HEK293 (cell line): ENCODE measurements around the gene DUSP15.
A peak's percentile ranks its signal among the peaks of the same experiment; 100 is the strongest.

Experiments
- BCL6B ChIP-seq: fragments of 450-650 bp; formaldehyde crosslinking; IDR thresholded peaks from 2 replicates; pipeline ENCODE4 v1.5.1; 2017; ENCODE audit warnings: missing biosample characterization, missing genetic modification characterization
- GFI1B ChIP-seq: fragments of 450-650 bp; formaldehyde crosslinking; IDR thresholded peaks from 2 replicates; pipeline ENCODE4 v1.5.1; 2016; ENCODE audit warnings: missing biosample characterization, missing genetic modification characterization
- GLI4 ChIP-seq: fragments of 450-650 bp; formaldehyde crosslinking; IDR thresholded peaks from 2 replicates; pipeline ENCODE4 v1.5.1; 2016; ENCODE audit warnings: missing biosample characterization, missing genetic modification characterization
- HOXA7 ChIP-seq: sonication (generic); formaldehyde crosslinking; IDR thresholded peaks from 2 replicates; pipeline ENCODE4 v1.8.1; 2022; ENCODE audit warnings: missing genetic modification reagents, borderline replicate concordance
- KLF17 ChIP-seq: fragments of 450-650 bp; formaldehyde crosslinking; IDR thresholded peaks from 2 replicates; pipeline ENCODE4 v1.5.1; 2016; ENCODE audit warnings: missing biosample characterization, missing genetic modification characterization
- KLF8 ChIP-seq: fragments of 450-650 bp; formaldehyde crosslinking; IDR thresholded peaks from 2 replicates; pipeline ENCODE4 v1.5.1; 2016; ENCODE audit warnings: missing biosample characterization, missing genetic modification characterization
- KLF9 ChIP-seq: fragments of 450-650 bp; formaldehyde crosslinking; IDR thresholded peaks from 2 replicates; pipeline ENCODE4 v1.5.1; 2016; ENCODE audit warnings: missing biosample characterization, missing genetic modification characterization, low read depth
- PRDM2 ChIP-seq: fragments of 450-650 bp; formaldehyde crosslinking; IDR thresholded peaks from 2 replicates; pipeline ENCODE4 v1.5.1; 2016; ENCODE audit warnings: missing biosample characterization, missing genetic modification characterization, borderline replicate concordance
- TRIM28 ChIP-seq: IDR thresholded peaks from 2 replicates; pipeline ENCODE4 v1.6.1; 2011; ENCODE audit warnings: low read length, control low read depth, borderline replicate concordance
- YY2 ChIP-seq: fragments of 450-650 bp; formaldehyde crosslinking; IDR thresholded peaks from 2 replicates; pipeline ENCODE4 v1.5.1; 2016; ENCODE audit warnings: missing biosample characterization, missing genetic modification characterization
- ZBTB17 ChIP-seq: fragments of 450-650 bp; formaldehyde crosslinking; IDR thresholded peaks from 2 replicates; pipeline ENCODE4 v1.5.1; 2016; ENCODE audit warnings: missing biosample characterization, missing genetic modification characterization
- ZBTB49 ChIP-seq: fragments of 450-650 bp; formaldehyde crosslinking; IDR thresholded peaks from 2 replicates; pipeline ENCODE4 v1.5.1; 2016; ENCODE audit warnings: missing biosample characterization, missing genetic modification characterization, low read depth
- ZFP69B ChIP-seq: fragments of 450-650 bp; formaldehyde crosslinking; IDR thresholded peaks from 2 replicates; pipeline ENCODE4 v1.5.1; 2016; ENCODE audit warnings: missing biosample characterization, missing genetic modification characterization
- ZNF121 ChIP-seq: fragments of 450-650 bp; formaldehyde crosslinking; IDR thresholded peaks from 2 replicates; pipeline ENCODE4 v1.5.1; 2016; ENCODE audit warnings: missing biosample characterization, missing genetic modification characterization
- ZNF132 ChIP-seq: fragments of 450-650 bp; formaldehyde crosslinking; IDR thresholded peaks from 2 replicates; pipeline ENCODE4 v1.5.1; 2017; ENCODE audit warnings: missing biosample characterization, missing genetic modification characterization, borderline replicate concordance
- ZNF146 ChIP-seq: fragments of 450-650 bp; formaldehyde crosslinking; IDR thresholded peaks from 2 replicates; pipeline ENCODE4 v1.5.1; 2016; ENCODE audit warnings: missing biosample characterization, missing genetic modification characterization
- ZNF169 ChIP-seq: fragments of 450-650 bp; formaldehyde crosslinking; IDR thresholded peaks from 2 replicates; pipeline ENCODE4 v1.5.1; 2016; ENCODE audit warnings: missing biosample characterization, missing genetic modification characterization
- ZNF248 ChIP-seq: fragments of 450-650 bp; formaldehyde crosslinking; IDR thresholded peaks from 2 replicates; pipeline ENCODE4 v1.5.1; 2017; ENCODE audit warnings: missing biosample characterization, missing genetic modification characterization
- ZNF274 ChIP-seq, 2 experiments: fragments of 200-500 bp in 1 of 2; fragments of 450-650 bp in 1 of 2; sonication (Bioruptor generic) in 1 of 2; formaldehyde crosslinking in 1 of 2; IDR thresholded peaks; 2 replicates each; pipeline versions ENCODE4 v1.5.1 to v1.6.1; 2014 to 2016; ENCODE audit warnings: borderline replicate concordance in 1 of 2, inconsistent platforms in 1 of 2, low read length in 1 of 2, missing biosample characterization in 1 of 2, missing genetic modification characterization in 1 of 2
- ZNF311 ChIP-seq: fragments of 450-650 bp; formaldehyde crosslinking; IDR thresholded peaks from 2 replicates; pipeline ENCODE4 v1.5.1; 2017; ENCODE audit warnings: missing biosample characterization, missing genetic modification characterization, borderline replicate concordance
- ZNF391 ChIP-seq: fragments of 450-650 bp; formaldehyde crosslinking; IDR thresholded peaks from 2 replicates; pipeline ENCODE4 v1.5.1; 2016; ENCODE audit warnings: low read depth, missing biosample characterization, missing genetic modification characterization, borderline replicate concordance
- ZNF394 ChIP-seq: fragments of 450-650 bp; formaldehyde crosslinking; IDR thresholded peaks from 2 replicates; pipeline ENCODE4 v1.5.1; 2016; ENCODE audit warnings: missing biosample characterization, missing genetic modification characterization, mild to moderate bottlenecking, moderate library complexity, borderline replicate concordance
- ZNF404 ChIP-seq: fragments of 450-650 bp; formaldehyde crosslinking; IDR thresholded peaks from 2 replicates; pipeline ENCODE4 v1.5.1; 2017; ENCODE audit warnings: missing biosample characterization, missing genetic modification characterization
- ZNF433 ChIP-seq: fragments of 450-650 bp; formaldehyde crosslinking; IDR thresholded peaks from 2 replicates; pipeline ENCODE4 v1.5.1; 2016; ENCODE audit warnings: missing biosample characterization, missing genetic modification characterization, low read depth
- ZNF488 ChIP-seq: fragments of 450-650 bp; formaldehyde crosslinking; IDR thresholded peaks from 2 replicates; pipeline ENCODE4 v1.5.1; 2016; ENCODE audit warnings: missing biosample characterization, missing genetic modification characterization
- ZNF501 ChIP-seq: fragments of 450-650 bp; formaldehyde crosslinking; IDR thresholded peaks from 2 replicates; pipeline ENCODE4 v1.5.1; 2016; ENCODE audit warnings: missing biosample characterization, missing genetic modification characterization
- ZNF544 ChIP-seq: fragments of 450-650 bp; formaldehyde crosslinking; IDR thresholded peaks from 2 replicates; pipeline ENCODE4 v1.5.0; 2017; ENCODE audit warnings: missing biosample characterization, missing genetic modification characterization
- ZNF843 ChIP-seq: fragments of 450-650 bp; formaldehyde crosslinking; IDR thresholded peaks from 2 replicates; pipeline ENCODE4 v1.5.1; 2016; ENCODE audit warnings: missing biosample characterization, missing genetic modification characterization
- ZSCAN30 ChIP-seq: fragments of 450-650 bp; IDR thresholded peaks from 2 replicates; pipeline ENCODE4 v1.5.1; 2018; ENCODE audit warnings: missing biosample characterization, mild to moderate bottlenecking, missing genetic modification characterization, moderate library complexity

DUSP15 gene

GRCh38 chr20:31869942-31870725, at the start of gene DUSP15, which contains the start of gene TTLL9 (continued):
- TF ChIP-seq GFI1B: no peak
- no peak for TF ChIP-seq KLF8 (tag by site-specific recombination)
- TF ChIP-seq ZNF274 (IDR thresholded peaks at IDR 0.05; ENCODE audit: low read length): no peak
- no peak for TF ChIP-seq ZNF274 (tag by site-specific recombination; IDR thresholded peaks at IDR 0.05; ENCODE audit: borderline replicate concordance)
- TF ChIP-seq ZNF146 (tag by site-specific recombination): no peak
- TF ChIP-seq ZNF121: 0 out of 2 replicates have a peak, but pooled peaks have one; percentile 11
- no peak for TF ChIP-seq ZNF404 (tag by site-specific recombination)
- TF ChIP-seq ZSCAN30 (tag by site-specific recombination): peak; percentile 42; the same call in 1 of the 2 replicates
- TF ChIP-seq ZNF488 (tag by site-specific recombination): no peak
- peak; percentile 72 for TF ChIP-seq ZBTB17 (tag by site-specific recombination)
- no peak for TF ChIP-seq YY2 (tag by site-specific recombination)
- 0 out of 2 replicates have a peak, but pooled peaks have one; percentile 26 for TF ChIP-seq ZFP69B
- no peak for TF ChIP-seq ZNF311 (tag by site-specific recombination)
- no peak for TF ChIP-seq ZNF501 (tag by site-specific recombination)
- no peak for TF ChIP-seq BCL6B (tag by site-specific recombination)
- no peak for TF ChIP-seq ZNF843 (tag by site-specific recombination)
- no peak for TF ChIP-seq ZNF248 (tag by site-specific recombination)
- no peak for TF ChIP-seq GLI4
- TF ChIP-seq ZNF391: no peak
- TF ChIP-seq HOXA7 (CRISPR knock-in tag): no peak
- TF ChIP-seq ZBTB49: no peak
- no peak for TF ChIP-seq TRIM28
- no peak; the same call in 1 of the 2 replicates for TF ChIP-seq KLF17 (tag by site-specific recombination)
- TF ChIP-seq ZNF169 (tag by site-specific recombination): no peak
- TF ChIP-seq ZNF132: no peak
- peak; percentile 23; the same call in 1 of the 2 replicates for TF ChIP-seq KLF9
- TF ChIP-seq PRDM2 (tag by site-specific recombination): no peak
- TF ChIP-seq ZNF394 (tag by site-specific recombination): no peak
- TF ChIP-seq ZNF544 (tag by site-specific recombination): no peak
- TF ChIP-seq ZNF433 (tag by site-specific recombination): no peak
